Measurements from ENCODE around the gene UBE2G1.

DNA sequence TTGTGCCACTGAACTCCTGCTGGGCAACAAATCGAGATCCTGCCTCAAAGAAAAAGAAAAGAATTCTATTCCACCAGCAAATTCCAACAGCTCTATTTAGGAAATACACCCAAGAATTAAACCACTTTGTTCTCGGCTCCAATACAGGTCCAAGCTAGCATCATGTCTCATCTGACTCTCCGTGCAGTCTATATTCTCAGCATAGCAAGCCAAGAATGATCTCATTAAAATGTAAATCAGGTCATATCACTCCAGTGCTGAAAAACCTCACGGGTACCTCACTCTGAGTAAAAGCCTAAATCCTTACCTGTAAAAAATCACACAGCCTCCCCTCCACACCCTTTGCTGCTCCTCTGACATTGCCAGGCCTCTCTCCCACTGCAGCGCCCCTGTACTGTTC is 23.9 kb downstream of the UBE2G1 start:
- TF ChIP-seq ZFX (CRISPR knock-in tag; IDR thresholded peaks at IDR 0.05; ENCODE audit: low read depth), result no peak
- TF ChIP-seq SP1 (IDR thresholded peaks at IDR 0.05), result no peak
- TF ChIP-seq SP1 (CRISPR knock-in tag; IDR thresholded peaks at IDR 0.05), result no peak
- no peak for TF ChIP-seq ATF4 (CRISPR knock-in tag; IDR thresholded peaks at IDR 0.05)
- no peak for TF ChIP-seq SMAD1 (CRISPR knock-in tag; IDR thresholded peaks at IDR 0.05; ENCODE audit: borderline replicate concordance, low read depth)
- TF ChIP-seq CTCF (CRISPR knock-in tag; IDR thresholded peaks at IDR 0.05), result no peak
- TF ChIP-seq, protein P1, sequence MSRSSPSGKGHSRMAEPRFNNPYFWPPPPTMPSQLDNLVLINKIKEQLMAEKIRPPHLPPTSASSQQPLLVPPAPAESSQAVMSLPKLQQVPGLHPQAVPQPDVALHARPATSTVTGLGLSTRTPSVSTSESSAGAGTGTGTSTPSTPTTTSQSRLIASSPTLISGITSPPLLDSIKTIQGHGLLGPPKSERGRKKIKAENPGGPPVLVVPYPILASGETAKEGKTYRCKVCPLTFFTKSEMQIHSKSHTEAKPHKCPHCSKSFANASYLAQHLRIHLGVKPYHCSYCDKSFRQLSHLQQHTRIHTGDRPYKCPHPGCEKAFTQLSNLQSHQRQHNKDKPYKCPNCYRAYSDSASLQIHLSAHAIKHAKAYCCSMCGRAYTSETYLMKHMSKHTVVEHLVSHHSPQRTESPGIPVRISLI (CRISPR knock-in tag; IDR thresholded peaks at IDR 0.05; ENCODE audit: borderline replicate concordance), result no peak
- no peak for TF ChIP-seq FOXK2 (IDR thresholded peaks at IDR 0.05)
- no peak for TF ChIP-seq ZNF3 (CRISPR knock-in tag; IDR thresholded peaks at IDR 0.05)
- TF ChIP-seq ZFP41 (CRISPR knock-in tag; IDR thresholded peaks at IDR 0.05; ENCODE audit: borderline replicate concordance), result no peak
- TF ChIP-seq, protein P2, sequence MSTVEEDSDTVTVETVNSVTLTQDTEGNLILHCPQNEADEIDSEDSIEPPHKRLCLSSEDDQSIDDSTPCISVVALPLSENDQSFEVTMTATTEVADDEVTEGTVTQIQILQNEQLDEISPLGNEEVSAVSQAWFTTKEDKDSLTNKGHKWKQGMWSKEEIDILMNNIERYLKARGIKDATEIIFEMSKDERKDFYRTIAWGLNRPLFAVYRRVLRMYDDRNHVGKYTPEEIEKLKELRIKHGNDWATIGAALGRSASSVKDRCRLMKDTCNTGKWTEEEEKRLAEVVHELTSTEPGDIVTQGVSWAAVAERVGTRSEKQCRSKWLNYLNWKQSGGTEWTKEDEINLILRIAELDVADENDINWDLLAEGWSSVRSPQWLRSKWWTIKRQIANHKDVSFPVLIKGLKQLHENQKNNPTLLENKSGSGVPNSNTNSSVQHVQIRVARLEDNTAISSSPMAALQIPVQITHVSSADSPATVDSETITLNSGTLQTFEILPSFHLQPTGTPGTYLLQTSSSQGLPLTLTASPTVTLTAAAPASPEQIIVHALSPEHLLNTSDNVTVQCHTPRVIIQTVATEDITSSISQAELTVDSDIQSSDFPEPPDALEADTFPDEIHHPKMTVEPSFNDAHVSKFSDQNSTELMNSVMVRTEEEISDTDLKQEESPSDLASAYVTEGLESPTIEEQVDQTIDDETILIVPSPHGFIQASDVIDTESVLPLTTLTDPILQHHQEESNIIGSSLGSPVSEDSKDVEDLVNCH (CRISPR knock-in tag; IDR thresholded peaks at IDR 0.05), result no peak
- no peak for TF ChIP-seq POLR2AphosphoS5 (IDR thresholded peaks at IDR 0.05; ENCODE audit: low read depth, low read length)

Data from HepG2 (cell line).